HEK293T (cell line): ENCODE results near the gene LEFTY1.

Source experiments
- BHLHE40 ChIP-seq: fragments of 450-650 bp; IDR thresholded peaks from 2 replicates; pipeline ENCODE4 v1.6.1; 2016; ENCODE audit warnings: mild to moderate bottlenecking, moderate library complexity, borderline replicate concordance
- FOXK2 ChIP-seq: fragments of 450-650 bp; IDR thresholded peaks from 2 replicates; pipeline ENCODE4 v1.6.1; 2016; ENCODE audit warnings: mild to moderate bottlenecking
- FOXM1 ChIP-seq: fragments of 450-650 bp; IDR thresholded peaks from 2 replicates; pipeline ENCODE4 v1.6.1; 2017; ENCODE audit warnings: mild to moderate bottlenecking, borderline replicate concordance
- L3MBTL2 ChIP-seq: fragments of 450-650 bp; conservative IDR thresholded peaks from 2 replicates; pipeline ENCODE4 v1.6.1; 2016; ENCODE audit warnings: mild to moderate bottlenecking
- SP1 ChIP-seq: fragments of 450-650 bp; IDR thresholded peaks from 2 replicates; pipeline ENCODE4 v1.6.1; 2017
- ZNF384 ChIP-seq: fragments of 450-650 bp; IDR thresholded peaks from 2 replicates; pipeline ENCODE4 v1.6.1; 2016

GRCh38 chr1:225889743-225890142 is 797 bp upstream of the LEFTY1 start:
- TF ChIP-seq SP1, result no peak
- no peak for TF ChIP-seq ZNF384
- no peak for TF ChIP-seq L3MBTL2
- TF ChIP-seq FOXK2, result no peak
- TF ChIP-seq BHLHE40, result no peak
- TF ChIP-seq FOXM1, result no peak
